ENCODE results near the gene THRB. TPM values are rescaled to one million over a fixed set of nuclear protein-coding genes. Genes with fewer than 3 reads are reported as not detected.

THRB gene
- total RNA-seq, 2 experiments from 2014 or later: not detected

GRCh38 chr3:24396338-24396737 lies 98.3 kb downstream of the THRB start:
- no peak overlapping the region for H3K27ac Mint-ChIP-seq
- CTCF ChIA-PET: no interaction called here
- no peaks in the 10 kb centered on the region for H3K27me3 Mint-ChIP-seq
- H3K9me3 Mint-ChIP-seq: no peaks in the 10 kb centered on the region
- no peak overlapping the region for H3K4me3 Mint-ChIP-seq
- no peaks in the 10 kb centered on the region for H3K4me1 Mint-ChIP-seq
- POLR2A ChIA-PET: no interaction called here
- no peak for DNase-seq
- H3K36me3 Mint-ChIP-seq (ENCODE audit: low read depth): no peaks in the 10 kb centered on the region

- no peak for DNase-seq
- no peaks in the 10 kb centered on the region for H3K27me3 Mint-ChIP-seq
- no peaks in the 10 kb centered on the region for H3K9me3 Mint-ChIP-seq
- no peak overlapping the region for H3K27ac Mint-ChIP-seq
- H3K4me3 Mint-ChIP-seq: no peak overlapping the region
- ChIA-PET CTCF (no interaction called here), POLR2A (no interaction called here)
- no peaks in the 10 kb centered on the region for H3K4me1 Mint-ChIP-seq
- no peaks in the 10 kb centered on the region for H3K36me3 Mint-ChIP-seq (ENCODE audit: low read depth)
Measured at GRCh38 chr3:24394754-24395153, 99.9 kb downstream of the THRB start.

- H3K9me3 Mint-ChIP-seq: no peaks in the 10 kb centered on the region
- no peak overlapping the region for H3K27ac Mint-ChIP-seq
- H3K36me3 Mint-ChIP-seq (ENCODE audit: low read depth): no peaks in the 10 kb centered on the region
- H3K4me1 Mint-ChIP-seq: no peaks in the 10 kb centered on the region
- H3K27me3 Mint-ChIP-seq: no peaks in the 10 kb centered on the region
- CTCF ChIA-PET: no interaction called here
- no peak for DNase-seq
- H3K4me3 Mint-ChIP-seq: no peak overlapping the region
- POLR2A ChIA-PET: no interaction called here
Measured at GRCh38 chr3:24393316-24393715, 101.3 kb downstream of the THRB start.

GRCh38 chr3:24390169-24391130 lies 104.2 kb downstream of the THRB start:
- H3K4me3 Mint-ChIP-seq: no peak overlapping the region
- CTCF ChIA-PET: interaction anchor here (0.8 kb wide), 1 partner anchor 861 kb away, joined by 3 read pairs; no protein-coding TSS in a partner anchor
- DNase-seq: no peak
- H3K27me3 Mint-ChIP-seq: no peaks in the 10 kb centered on the region
- H3K4me1 Mint-ChIP-seq: no peaks in the 10 kb centered on the region
- no peak overlapping the region for H3K27ac Mint-ChIP-seq
- no peaks in the 10 kb centered on the region for H3K36me3 Mint-ChIP-seq (ENCODE audit: low read depth)
- no peaks in the 10 kb centered on the region for H3K9me3 Mint-ChIP-seq
- POLR2A ChIA-PET: no interaction called here

GRCh38 chr3:24389108-24390090 lies 105.3 kb downstream of the THRB start:
- DNase-seq: no peak
- Mint-ChIP-seq H3K4me1 (no peaks in the 10 kb centered on the region), H3K9me3 (no peaks in the 10 kb centered on the region), H3K27ac (no peak overlapping the region), H3K27me3 (no peaks in the 10 kb centered on the region), H3K4me3 (no peak overlapping the region), H3K36me3 (ENCODE audit: low read depth) (no peaks in the 10 kb centered on the region)
- POLR2A ChIA-PET: no interaction called here
- CTCF ChIA-PET: interaction anchor here (0.8 kb wide), 1 partner anchor 862 kb away, joined by 3 read pairs; no protein-coding TSS in a partner anchor

- Mint-ChIP-seq H3K4me3 (no peak overlapping the region), H3K27me3 (no peaks in the 10 kb centered on the region), H3K4me1 (no peaks in the 10 kb centered on the region), H3K27ac (no peak overlapping the region), H3K36me3 (ENCODE audit: low read depth) (no peaks in the 10 kb centered on the region), H3K9me3 (no peaks in the 10 kb centered on the region)
- POLR2A ChIA-PET: no interaction called here
- DNase-seq: no peak
- CTCF ChIA-PET: no interaction called here
Measured at GRCh38 chr3:24388611-24389010, 106.0 kb downstream of the THRB start.

GRCh38 chr3:24388159-24388558 lies 106.5 kb downstream of the THRB start:
- no peak overlapping the region for H3K4me3 Mint-ChIP-seq
- H3K27ac Mint-ChIP-seq: no peak overlapping the region
- no peaks in the 10 kb centered on the region for H3K27me3 Mint-ChIP-seq
- H3K36me3 Mint-ChIP-seq (ENCODE audit: low read depth): no peaks in the 10 kb centered on the region
- CTCF ChIA-PET: interaction anchor here (0.9 kb wide), 1 partner anchor 18 kb away, joined by 3 read pairs; no protein-coding TSS in a partner anchor
- no peak for DNase-seq
- POLR2A ChIA-PET: no interaction called here
- H3K9me3 Mint-ChIP-seq: no peaks in the 10 kb centered on the region
- H3K4me1 Mint-ChIP-seq: no peaks in the 10 kb centered on the region

GRCh38 chr3:24387493-24387892 lies 107.2 kb downstream of the THRB start:
- DNase-seq: no peak
- ChIA-PET POLR2A (no interaction called here), CTCF (interaction anchor here (0.6 to 0.9 kb wide), 2 partner anchors 12 to 17 kb away, joined by 3 read pairs; no protein-coding TSS in a partner anchor)
- Mint-ChIP-seq H3K9me3 (no peaks in the 10 kb centered on the region), H3K4me3 (no peak overlapping the region), H3K36me3 (ENCODE audit: low read depth) (no peaks in the 10 kb centered on the region), H3K27me3 (no peaks in the 10 kb centered on the region), H3K4me1 (no peaks in the 10 kb centered on the region), H3K27ac (no peak overlapping the region)

- Mint-ChIP-seq H3K4me3 (no peak overlapping the region), H3K27me3 (no peaks in the 10 kb centered on the region)
- POLR2A ChIA-PET: no interaction called here
Measured at GRCh38 chr3:24387000-24387399, 107.7 kb downstream of the THRB start.

GRCh38 chr3:24386458-24386857 lies 108.2 kb downstream of the THRB start:
- CTCF ChIA-PET: no interaction called here

More at GRCh38 chr3:24387000-24387399, 107.7 kb downstream of the THRB start:
- Mint-ChIP-seq H3K36me3 (ENCODE audit: low read depth) (no peaks in the 10 kb centered on the region), H3K27ac (no peak overlapping the region), H3K4me1 (no peaks in the 10 kb centered on the region), H3K9me3 (no peaks in the 10 kb centered on the region)
- CTCF ChIA-PET: interaction anchor here (0.6 to 0.9 kb wide), 2 partner anchors 12 to 17 kb away, joined by 3 read pairs; no protein-coding TSS in a partner anchor
- no peak for DNase-seq

GRCh38 chr3:24385012-24385615 lies 109.5 kb downstream of the THRB start:
- Mint-ChIP-seq H3K36me3 (ENCODE audit: low read depth) (no peaks in the 10 kb centered on the region), H3K27ac (no peak overlapping the region), H3K4me3 (no peak overlapping the region), H3K27me3 (no peaks in the 10 kb centered on the region), H3K4me1 (no peaks in the 10 kb centered on the region), H3K9me3 (no peaks in the 10 kb centered on the region)
- CTCF ChIA-PET: no interaction called here
- POLR2A ChIA-PET: no interaction called here
- DNase-seq: no peak

More at GRCh38 chr3:24386458-24386857, 108.2 kb downstream of the THRB start:
- Mint-ChIP-seq H3K27ac (no peak overlapping the region), H3K4me1 (no peaks in the 10 kb centered on the region), H3K27me3 (no peaks in the 10 kb centered on the region), H3K36me3 (ENCODE audit: low read depth) (no peaks in the 10 kb centered on the region), H3K4me3 (no peak overlapping the region), H3K9me3 (no peaks in the 10 kb centered on the region)
- POLR2A ChIA-PET: no interaction called here
- no peak for DNase-seq

GRCh38 chr3:24382647-24383046 lies 112.0 kb downstream of the THRB start:
- no peaks in the 10 kb centered on the region for H3K4me1 Mint-ChIP-seq
- POLR2A ChIA-PET: no interaction called here
- H3K36me3 Mint-ChIP-seq (ENCODE audit: low read depth): no peaks in the 10 kb centered on the region
- no peaks in the 10 kb centered on the region for H3K9me3 Mint-ChIP-seq
- no peak overlapping the region for H3K4me3 Mint-ChIP-seq
- no peak for DNase-seq
- H3K27ac Mint-ChIP-seq: no peak overlapping the region
- CTCF ChIA-PET: no interaction called here
- no peaks in the 10 kb centered on the region for H3K27me3 Mint-ChIP-seq

All from activated CD4-positive, alpha-beta T cell treated with anti-CD3 and anti-CD28 coated beads, Interleukin-2, amount 10 ng/mL, durations not matched to agents 7 days and 5 days (primary cell).